K562 (cell line): ENCODE data around the gene GIGYF1. TPM values are rescaled to one million over a fixed set of nuclear protein-coding genes. Genes with fewer than 3 reads are reported as not detected.
A peak's percentile ranks its signal among the peaks of the same experiment; 100 is the strongest.

Experiments used
- ETV1 ChIP-seq: fragments of 450-650 bp; conservative IDR thresholded peaks from 2 replicates; pipeline ENCODE4 v1.6.1; 2016; ENCODE audit warnings: missing genetic modification characterization, control low read depth, low read depth, missing compliant biosample characterization
- HSF4 ChIP-seq: fragments of 250-450 bp; sonication (Bioruptor Pico); IDR thresholded peaks from 2 replicates; pipeline ENCODE4 v2.1.2; 2022; ENCODE audit warnings: mild to moderate bottlenecking, moderate library complexity, borderline replicate concordance
- MCM2 ChIP-seq: fragments of 450-650 bp; IDR thresholded peaks from 2 replicates; pipeline ENCODE4 v1.6.1; 2017; ENCODE audit warnings: low read depth, mild to moderate bottlenecking
- RBFOX2 ChIP-seq: fragments of 200-400 bp; formaldehyde crosslinking; IDR thresholded peaks from 2 replicates; pipeline ENCODE4 v1.6.1; 2017; ENCODE audit warnings: low read depth, mild to moderate bottlenecking, low read length, moderate library complexity
- SIN3A ChIP-seq, 2 experiments: fragments of 150-350 bp in 1 of 2; IDR thresholded peaks; 2 replicates each; pipeline ENCODE4 v1.6.1; 2011 to 2016; ENCODE audit warnings: borderline replicate concordance in 2 of 2, low read depth in 2 of 2, low read length in 2 of 2, mild to moderate bottlenecking in 2 of 2, moderate library complexity in 2 of 2; ENCODE audit not compliant: control insufficient read depth in 1 of 2
- SMC3 ChIP-seq: conservative IDR thresholded peaks from 2 replicates; pipeline ENCODE4 v1.6.1; 2011; ENCODE audit warnings: low read depth, low read length, improper control_type of control experiment; ENCODE audit not compliant: insufficient read depth
- TBP ChIP-seq: optimal IDR thresholded peaks from 2 replicates; pipeline ENCODE3; 2011; ENCODE audit warnings: low read depth, low read length, improper control_type of control experiment
- TCF3 ChIP-seq: sonication (generic); formaldehyde crosslinking; IDR thresholded peaks from 2 replicates; pipeline ENCODE4 v1.4.0; 2020; ENCODE audit warnings: mild to moderate bottlenecking, missing genetic modification reagents
- YY1 ChIP-seq, 3 experiments: IDR thresholded peaks; 2 replicates each; pipeline ENCODE4 v1.6.1; 2011; ENCODE audit warnings: low read length in 2 of 3, mild to moderate bottlenecking in 2 of 3, moderate library complexity in 2 of 3, borderline replicate concordance in 1 of 3, control low read depth in 1 of 3, low read depth in 1 of 3; ENCODE audit not compliant: insufficient read depth in 3 of 3, insufficient replicate concordance in 2 of 3, control insufficient read depth in 1 of 3, insufficient read length in 1 of 3; ENCODE audit errors: extremely low read depth in 1 of 3
- ZFX ChIP-seq: sonication (generic); formaldehyde crosslinking; IDR thresholded peaks from 2 replicates; pipeline ENCODE4 v1.8.0; 2022; ENCODE audit warnings: mild to moderate bottlenecking, missing genetic modification reagents, moderate library complexity
- polyA plus RNA-seq, 8 experiments: library from polyadenylated mRNA; depleted of rRNA in 4 of 8; stranded (reverse) in 5 of 8; unstranded in 3 of 8; fragments of >200 nt; fragmentation: Nextera tagmentation in 2 of 8; fragmentation: Illumina TruSeq in 1 of 8; extraction: Ambion mirVana in 2 of 8; extraction: Trizol in 1 of 8; gene quantifications; 2 replicates each; pipeline versions ENCODE4 v1.2.1 to v1.2.3, GENCODE V29; 2011 to 2014; ENCODE audit warnings: inconsistent platforms in 1 of 8, missing spikeins in 1 of 8
- total RNA-seq, 7 experiments: library from RNA; depleted of rRNA in 6 of 7; stranded (reverse); fragments of >200 nt in 6 of 7; fragmentation: Illumina TruSeq in 2 of 7; extraction: Trizol in 2 of 7; gene quantifications; 2 replicates each; pipeline versions ENCODE4 v1.2.1 to v1.2.3, GENCODE V29; 2011 to 2021; ENCODE audit warnings: low replicate concordance in 1 of 7
- TF ChIP-seq, protein P1 (sequence below), 3 experiments: IDR thresholded peaks in 2 of 3; conservative IDR thresholded peaks in 1 of 3; 2 replicates each; pipeline ENCODE4 v1.5.1; 2011 to 2012; ENCODE audit warnings: low read length in 3 of 3, mild to moderate bottlenecking in 3 of 3, control low read depth in 2 of 3, improper control_type of control experiment in 1 of 3, inconsistent platforms in 1 of 3, low read depth in 1 of 3, mixed read lengths in 1 of 3, moderate library complexity in 1 of 3; ENCODE audit not compliant: insufficient read depth in 2 of 3
- TF ChIP-seq, protein P2 (sequence below): sonication (generic); formaldehyde crosslinking; IDR thresholded peaks from 2 replicates; pipeline ENCODE4 v1.8.0; 2022; ENCODE audit warnings: missing genetic modification reagents, mild to moderate bottlenecking, borderline replicate concordance
- TF ChIP-seq, protein P3 (sequence below), 2 experiments: fragments of 150-350 bp in 1 of 2; IDR thresholded peaks; 2 replicates each; pipeline ENCODE4 v1.6.1; 2012 to 2016; ENCODE audit warnings: low read depth in 2 of 2, low read length in 2 of 2, mild to moderate bottlenecking in 1 of 2, moderate library complexity in 1 of 2
- TF ChIP-seq, protein P4 (sequence below): IDR thresholded peaks from 2 replicates; pipeline ENCODE4 v1.6.1; 2014; ENCODE audit warnings: antibody characterized with exemption

The GIGYF1 gene
- total and polyA plus RNA-seq, 9 of the 15 experiments (the other 6 are each of a cell fraction or from before 2014, with no cell fraction given), result 0.56 to 76.2 (median 16.8) TPM

DNA sequence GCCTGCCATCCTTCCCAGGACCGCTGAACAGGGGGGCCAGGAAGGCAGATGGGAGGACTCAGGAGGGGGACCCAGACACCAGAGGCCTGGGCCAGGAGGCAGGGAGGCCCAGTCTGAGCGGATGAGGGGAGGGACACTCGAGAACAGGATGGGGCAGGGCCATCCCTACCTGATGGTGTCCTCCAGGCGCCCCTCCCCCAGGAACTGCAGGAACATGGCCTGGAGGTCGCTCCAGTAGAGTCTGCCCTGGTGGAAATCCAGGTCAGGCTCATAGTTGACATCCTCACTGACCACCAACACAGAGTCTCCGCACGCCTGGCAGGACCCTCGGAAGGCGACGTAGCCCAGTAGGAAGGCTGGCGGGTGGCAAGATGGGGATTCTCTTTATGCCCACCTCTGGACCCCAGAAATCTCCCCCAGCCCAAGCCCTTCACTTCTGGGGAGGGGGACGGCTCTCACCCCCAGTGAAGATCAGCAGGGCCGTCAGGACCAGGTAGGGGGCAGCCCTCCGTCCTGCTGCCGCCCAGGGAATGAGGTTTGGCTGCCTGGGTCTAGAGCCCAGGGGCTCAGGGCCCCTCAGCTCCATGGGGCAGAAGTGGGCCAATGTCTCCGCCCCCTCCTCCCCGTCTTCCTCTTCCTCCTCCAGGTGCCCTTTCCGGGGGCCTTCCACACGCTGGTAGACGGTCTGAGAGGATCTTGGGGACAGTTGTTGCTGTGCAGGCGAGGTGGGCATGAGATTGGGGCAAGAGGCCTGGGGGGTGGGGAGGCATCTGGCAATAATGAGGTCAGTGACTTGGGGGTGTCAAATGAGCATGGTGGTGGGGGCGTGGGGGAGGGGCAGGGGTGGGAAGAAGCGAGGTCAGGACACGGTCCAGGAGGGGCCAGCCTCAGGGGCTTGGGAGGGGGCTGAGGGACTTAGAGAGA is 53.3 kb downstream of the GIGYF1 start (continued):
- TF ChIP-seq, protein P1, sequence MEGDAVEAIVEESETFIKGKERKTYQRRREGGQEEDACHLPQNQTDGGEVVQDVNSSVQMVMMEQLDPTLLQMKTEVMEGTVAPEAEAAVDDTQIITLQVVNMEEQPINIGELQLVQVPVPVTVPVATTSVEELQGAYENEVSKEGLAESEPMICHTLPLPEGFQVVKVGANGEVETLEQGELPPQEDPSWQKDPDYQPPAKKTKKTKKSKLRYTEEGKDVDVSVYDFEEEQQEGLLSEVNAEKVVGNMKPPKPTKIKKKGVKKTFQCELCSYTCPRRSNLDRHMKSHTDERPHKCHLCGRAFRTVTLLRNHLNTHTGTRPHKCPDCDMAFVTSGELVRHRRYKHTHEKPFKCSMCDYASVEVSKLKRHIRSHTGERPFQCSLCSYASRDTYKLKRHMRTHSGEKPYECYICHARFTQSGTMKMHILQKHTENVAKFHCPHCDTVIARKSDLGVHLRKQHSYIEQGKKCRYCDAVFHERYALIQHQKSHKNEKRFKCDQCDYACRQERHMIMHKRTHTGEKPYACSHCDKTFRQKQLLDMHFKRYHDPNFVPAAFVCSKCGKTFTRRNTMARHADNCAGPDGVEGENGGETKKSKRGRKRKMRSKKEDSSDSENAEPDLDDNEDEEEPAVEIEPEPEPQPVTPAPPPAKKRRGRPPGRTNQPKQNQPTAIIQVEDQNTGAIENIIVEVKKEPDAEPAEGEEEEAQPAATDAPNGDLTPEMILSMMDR (IDR thresholded peaks at IDR 0.05 in 2 of 3, conservative IDR thresholded peaks at IDR 0.05 in 1 of 3; ENCODE audit: insufficient read depth in 2 of 3, low read depth in 1 of 3, low read length in 3 of 3), result peak in 2 of 3 experiments; percentile 19 to 21; a peak in 2 of 6 replicates
- peak; percentile 33; the same call in 1 of the 2 replicates for TF ChIP-seq HSF4 (CRISPR knock-in tag)
- TF ChIP-seq, protein P2, sequence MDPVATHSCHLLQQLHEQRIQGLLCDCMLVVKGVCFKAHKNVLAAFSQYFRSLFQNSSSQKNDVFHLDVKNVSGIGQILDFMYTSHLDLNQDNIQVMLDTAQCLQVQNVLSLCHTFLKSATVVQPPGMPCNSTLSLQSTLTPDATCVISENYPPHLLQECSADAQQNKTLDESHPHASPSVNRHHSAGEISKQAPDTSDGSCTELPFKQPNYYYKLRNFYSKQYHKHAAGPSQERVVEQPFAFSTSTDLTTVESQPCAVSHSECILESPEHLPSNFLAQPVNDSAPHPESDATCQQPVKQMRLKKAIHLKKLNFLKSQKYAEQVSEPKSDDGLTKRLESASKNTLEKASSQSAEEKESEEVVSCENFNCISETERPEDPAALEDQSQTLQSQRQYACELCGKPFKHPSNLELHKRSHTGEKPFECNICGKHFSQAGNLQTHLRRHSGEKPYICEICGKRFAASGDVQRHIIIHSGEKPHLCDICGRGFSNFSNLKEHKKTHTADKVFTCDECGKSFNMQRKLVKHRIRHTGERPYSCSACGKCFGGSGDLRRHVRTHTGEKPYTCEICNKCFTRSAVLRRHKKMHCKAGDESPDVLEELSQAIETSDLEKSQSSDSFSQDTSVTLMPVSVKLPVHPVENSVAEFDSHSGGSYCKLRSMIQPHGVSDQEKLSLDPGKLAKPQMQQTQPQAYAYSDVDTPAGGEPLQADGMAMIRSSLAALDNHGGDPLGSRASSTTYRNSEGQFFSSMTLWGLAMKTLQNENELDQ, result no peak
- TF ChIP-seq YY1 (IDR thresholded peaks at IDR 0.05; ENCODE audit: borderline replicate concordance in 1 of 3, control insufficient read depth in 1 of 3, extremely low read depth in 1 of 3, insufficient read depth in 3 of 3, insufficient read length in 1 of 3, insufficient replicate concordance in 2 of 3, low read depth in 1 of 3, low read length in 2 of 3), result no peak
- TF ChIP-seq SMC3, result no peak
- TF ChIP-seq, protein P3, sequence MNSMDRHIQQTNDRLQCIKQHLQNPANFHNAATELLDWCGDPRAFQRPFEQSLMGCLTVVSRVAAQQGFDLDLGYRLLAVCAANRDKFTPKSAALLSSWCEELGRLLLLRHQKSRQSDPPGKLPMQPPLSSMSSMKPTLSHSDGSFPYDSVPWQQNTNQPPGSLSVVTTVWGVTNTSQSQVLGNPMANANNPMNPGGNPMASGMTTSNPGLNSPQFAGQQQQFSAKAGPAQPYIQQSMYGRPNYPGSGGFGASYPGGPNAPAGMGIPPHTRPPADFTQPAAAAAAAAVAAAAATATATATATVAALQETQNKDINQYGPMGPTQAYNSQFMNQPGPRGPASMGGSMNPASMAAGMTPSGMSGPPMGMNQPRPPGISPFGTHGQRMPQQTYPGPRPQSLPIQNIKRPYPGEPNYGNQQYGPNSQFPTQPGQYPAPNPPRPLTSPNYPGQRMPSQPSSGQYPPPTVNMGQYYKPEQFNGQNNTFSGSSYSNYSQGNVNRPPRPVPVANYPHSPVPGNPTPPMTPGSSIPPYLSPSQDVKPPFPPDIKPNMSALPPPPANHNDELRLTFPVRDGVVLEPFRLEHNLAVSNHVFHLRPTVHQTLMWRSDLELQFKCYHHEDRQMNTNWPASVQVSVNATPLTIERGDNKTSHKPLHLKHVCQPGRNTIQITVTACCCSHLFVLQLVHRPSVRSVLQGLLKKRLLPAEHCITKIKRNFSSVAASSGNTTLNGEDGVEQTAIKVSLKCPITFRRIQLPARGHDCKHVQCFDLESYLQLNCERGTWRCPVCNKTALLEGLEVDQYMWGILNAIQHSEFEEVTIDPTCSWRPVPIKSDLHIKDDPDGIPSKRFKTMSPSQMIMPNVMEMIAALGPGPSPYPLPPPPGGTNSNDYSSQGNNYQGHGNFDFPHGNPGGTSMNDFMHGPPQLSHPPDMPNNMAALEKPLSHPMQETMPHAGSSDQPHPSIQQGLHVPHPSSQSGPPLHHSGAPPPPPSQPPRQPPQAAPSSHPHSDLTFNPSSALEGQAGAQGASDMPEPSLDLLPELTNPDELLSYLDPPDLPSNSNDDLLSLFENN (IDR thresholded peaks at IDR 0.05; ENCODE audit: low read depth in 2 of 2, low read length in 2 of 2), result no peak
- TF ChIP-seq SIN3A (IDR thresholded peaks at IDR 0.05; ENCODE audit: borderline replicate concordance in 2 of 2, control insufficient read depth in 1 of 2, low read depth in 2 of 2, low read length in 2 of 2), result peak in 1 of 2 experiments; percentile 20; a peak in 1 of 4 replicates
- TF ChIP-seq, protein P4, sequence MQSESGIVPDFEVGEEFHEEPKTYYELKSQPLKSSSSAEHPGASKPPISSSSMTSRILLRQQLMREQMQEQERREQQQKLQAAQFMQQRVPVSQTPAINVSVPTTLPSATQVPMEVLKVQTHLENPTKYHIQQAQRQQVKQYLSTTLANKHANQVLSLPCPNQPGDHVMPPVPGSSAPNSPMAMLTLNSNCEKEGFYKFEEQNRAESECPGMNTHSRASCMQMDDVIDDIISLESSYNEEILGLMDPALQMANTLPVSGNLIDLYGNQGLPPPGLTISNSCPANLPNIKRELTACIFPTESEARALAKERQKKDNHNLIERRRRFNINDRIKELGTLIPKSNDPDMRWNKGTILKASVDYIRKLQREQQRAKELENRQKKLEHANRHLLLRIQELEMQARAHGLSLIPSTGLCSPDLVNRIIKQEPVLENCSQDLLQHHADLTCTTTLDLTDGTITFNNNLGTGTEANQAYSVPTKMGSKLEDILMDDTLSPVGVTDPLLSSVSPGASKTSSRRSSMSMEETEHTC, result no peak
- peak; percentile 62 for TF ChIP-seq ZFX
- TF ChIP-seq TCF3, result peak; percentile 5; the same call in 1 of the 2 replicates
- 0 out of 2 replicates have a peak, but pooled peaks have one; percentile 21 for TF ChIP-seq MCM2
- 0 out of 2 replicates have a peak, but pooled peaks have one; percentile 35 for TF ChIP-seq ETV1 (tag)
- peak; percentile 26 for TF ChIP-seq TBP
- peak; percentile 79 for TF ChIP-seq RBFOX2
